Skin epidermis (tissue), 12 donors: ENCODE measurements around the gene CCDC188.

Experiments
- H3K27ac ChIP-seq, 21 experiments: fragments of 200-600 bp; sonication (generic) in 11 of 21; one replicate each; pipeline ENCODE4 v1.5.0; 2020; ENCODE audit warnings: mild to moderate bottlenecking in 3 of 21, inconsistent platforms in 2 of 21, moderate library complexity in 2 of 21
- H3K4me3 ChIP-seq, 7 experiments: fragments of 200-600 bp; sonication (generic) in 2 of 7; one replicate each; pipeline ENCODE4 v1.5.0; 2020; ENCODE audit warnings: inconsistent platforms in 2 of 7, mild to moderate bottlenecking in 2 of 7, moderate library complexity in 1 of 7

CCDC188 gene

GRCh38 chr22:20126284-20127029, 24.4 kb downstream of the CCDC188 start:
- H3K4me3 ChIP-seq: no peak overlapping the region
- no peak overlapping the region for H3K27ac ChIP-seq

GRCh38 chr22:20125201-20126174, 25.4 kb downstream of the CCDC188 start:
- no peak overlapping the region for H3K4me3 ChIP-seq
- no peak overlapping the region for H3K27ac ChIP-seq

- H3K4me3 ChIP-seq: no peak overlapping the region
- H3K27ac ChIP-seq: no peak overlapping the region
These were observed 26.6 kb downstream of the CCDC188 start for GRCh38 chr22:20124083-20124787.

- no peak overlapping the region for H3K4me3 ChIP-seq
- no peak overlapping the region for H3K27ac ChIP-seq
These were observed 27.3 kb downstream of the CCDC188 start for GRCh38 chr22:20123366-20124082.

DNA sequence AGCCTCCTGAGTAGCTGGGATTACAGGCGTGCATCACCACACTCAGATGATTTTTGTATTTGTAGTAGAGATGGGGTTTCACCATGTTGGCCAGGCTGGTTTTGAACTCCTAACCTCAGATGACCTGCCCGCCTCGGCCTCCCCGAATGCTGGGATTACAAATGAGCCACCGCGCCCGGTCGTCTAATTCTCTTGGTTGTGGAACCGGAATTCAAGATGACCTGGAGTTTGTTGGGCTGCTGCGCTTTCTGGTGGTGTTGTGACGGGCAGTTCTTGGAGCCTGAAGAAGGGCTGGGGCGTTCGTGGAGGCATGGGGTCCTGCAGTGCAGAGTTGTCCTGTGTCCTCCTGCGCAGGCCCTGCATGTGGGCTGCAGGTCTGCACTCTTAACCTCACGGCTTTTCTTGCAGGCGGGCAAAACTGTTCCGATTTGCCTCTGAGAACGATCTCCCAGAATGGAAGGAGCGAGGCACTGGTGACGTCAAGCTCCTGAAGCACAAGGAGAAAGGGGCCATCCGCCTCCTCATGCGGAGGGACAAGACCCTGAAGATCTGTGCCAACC, 28.9 kb downstream of the CCDC188 start:
- no peak overlapping the region for H3K27ac ChIP-seq
- no peak overlapping the region for H3K4me3 ChIP-seq

- H3K27ac ChIP-seq: peak overlapping the region in 18 of 21 experiments; percentile 60 to 97 (median 90)
These were observed 32.4 kb downstream of the CCDC188 start for GRCh38 chr22:20118300-20119020.

GRCh38 chr22:20117633-20118299, 33.1 kb downstream of the CCDC188 start:
- Histone ChIP-seq H3K4me3 (peak overlapping the region; percentile 71 to 96 (median 91)), H3K27ac (peak overlapping the region; percentile 36 to 97 (median 91))

More at GRCh38 chr22:20118300-20119020, 32.4 kb downstream of the CCDC188 start:
- H3K4me3 ChIP-seq: peak overlapping the region; percentile 71 to 96 (median 91)

GRCh38 chr22:20116951-20117632, 33.8 kb downstream of the CCDC188 start, which contains the start of gene TRMT2A:
Gene TRMT2A, minus strand, starts transcription at chr22:20117226. Its CDS starts 320 bp downstream, at chr22:20116906.
- H3K4me3 ChIP-seq: peak within 1 kb of the TSS; percentile 71 to 96 (median 91)
- peak within 1 kb of the TSS; percentile 52 to 97 (median 91) for H3K27ac ChIP-seq

DNA sequence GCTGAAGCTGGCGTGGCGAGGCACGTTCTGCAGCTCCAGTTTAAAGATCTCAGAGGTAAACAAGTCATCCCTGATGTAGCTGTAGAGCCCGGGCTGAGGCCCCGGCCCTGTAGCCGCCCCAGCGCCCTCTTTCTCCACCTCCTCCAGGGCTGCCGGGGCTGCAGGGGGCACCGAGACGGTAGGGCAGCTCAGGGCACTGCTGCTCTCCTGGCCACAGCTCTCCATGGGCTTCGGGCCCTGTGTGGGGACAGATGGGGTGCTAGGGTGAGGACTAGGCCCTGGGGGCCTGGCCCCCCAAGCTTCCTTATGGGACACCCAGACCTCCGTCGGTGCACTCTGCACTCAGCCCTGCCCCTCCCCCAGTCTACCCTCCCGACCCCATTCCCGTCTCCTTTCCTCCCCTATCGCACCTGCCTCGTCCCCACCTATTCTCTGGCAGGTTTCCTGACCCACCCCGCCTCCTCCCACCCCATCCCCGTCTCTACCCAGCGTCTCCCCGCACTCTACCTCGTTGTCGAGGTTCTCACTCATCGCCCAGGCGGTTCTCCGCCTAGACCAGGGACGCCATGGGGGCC, 34.4 kb downstream of the CCDC188 start:
- Histone ChIP-seq H3K4me3 (peak overlapping the region; percentile 71 to 96 (median 91)), H3K27ac (peak overlapping the region; percentile 52 to 97 (median 91))

GRCh38 chr22:20115691-20116375, 35.0 kb downstream of the CCDC188 start, which contains the start of gene RANBP1:
Gene RANBP1, plus strand, starts transcription at chr22:20116104. Its CDS starts 81 bp downstream, at chr22:20116185.
- Histone ChIP-seq H3K27ac (peak within 1 kb of the TSS; percentile 52 to 97 (median 91)), H3K4me3 (peak within 1 kb of the TSS; percentile 71 to 96 (median 91))

GRCh38 chr22:20114506-20115475, 36.1 kb downstream of the CCDC188 start:
- H3K4me3 ChIP-seq: no peak overlapping the region
- no peak overlapping the region for H3K27ac ChIP-seq

- Histone ChIP-seq H3K27ac (peak overlapping the region in 2 of 21 experiments; percentile 3 to 32), H3K4me3 (no peak overlapping the region)
These were observed 37.1 kb downstream of the CCDC188 start for GRCh38 chr22:20113551-20114310.

DNA sequence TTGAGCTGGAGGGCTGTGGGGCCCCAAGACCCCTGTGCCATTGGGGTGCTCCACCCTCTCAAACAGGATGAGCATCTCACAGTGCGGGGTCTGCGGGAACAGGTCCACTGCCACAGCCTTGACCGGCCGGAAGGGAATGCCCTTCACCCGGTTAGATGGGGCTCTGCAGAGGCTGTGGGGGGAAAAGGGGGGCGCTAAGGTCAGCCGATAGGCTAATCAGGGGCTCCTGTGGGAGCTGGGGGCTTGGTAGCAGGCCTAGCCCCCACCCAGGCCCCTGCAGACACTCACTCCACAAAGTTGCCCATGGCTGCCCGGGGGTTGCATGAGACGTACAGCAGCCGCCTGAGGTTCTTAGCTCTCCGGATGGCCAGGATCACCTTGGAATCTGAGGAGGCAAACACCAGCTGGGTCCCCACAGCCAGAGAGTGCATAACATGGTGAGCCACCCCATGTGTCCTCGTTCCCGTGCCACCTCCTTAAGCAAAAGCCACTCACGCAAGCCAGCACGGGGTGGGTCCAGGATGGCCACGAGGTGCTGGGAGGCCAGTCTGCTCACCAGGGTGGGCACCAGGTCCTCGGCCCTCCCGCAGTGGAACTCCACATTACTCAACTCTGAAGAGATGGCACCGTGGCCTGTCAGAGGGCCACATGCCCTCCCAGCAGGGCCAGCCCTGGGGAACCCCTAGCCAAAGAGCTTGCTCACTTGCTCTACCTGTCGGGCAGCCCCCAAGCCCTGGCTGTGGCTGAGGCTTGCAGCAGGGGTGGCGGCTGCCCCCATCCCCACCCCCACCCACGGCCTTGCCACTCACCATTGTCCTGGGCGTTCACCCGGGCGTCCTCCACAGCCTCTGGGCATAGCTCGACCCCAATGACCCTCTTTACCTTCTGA, 38.0 kb downstream of the CCDC188 start:
- H3K27ac ChIP-seq: peak overlapping the region in 3 of 21 experiments; percentile 3 to 76 (median 32)
- no peak overlapping the region for H3K4me3 ChIP-seq
